Measurements from ENCODE around the gene MCC. TPM values are rescaled to one million over a fixed set of nuclear protein-coding genes. Genes with fewer than 3 reads are reported as not detected.

Gene MCC
- total RNA-seq, 4 donors from 2014 or later, result 1.2 to 133 (median 8.5) TPM

DNA sequence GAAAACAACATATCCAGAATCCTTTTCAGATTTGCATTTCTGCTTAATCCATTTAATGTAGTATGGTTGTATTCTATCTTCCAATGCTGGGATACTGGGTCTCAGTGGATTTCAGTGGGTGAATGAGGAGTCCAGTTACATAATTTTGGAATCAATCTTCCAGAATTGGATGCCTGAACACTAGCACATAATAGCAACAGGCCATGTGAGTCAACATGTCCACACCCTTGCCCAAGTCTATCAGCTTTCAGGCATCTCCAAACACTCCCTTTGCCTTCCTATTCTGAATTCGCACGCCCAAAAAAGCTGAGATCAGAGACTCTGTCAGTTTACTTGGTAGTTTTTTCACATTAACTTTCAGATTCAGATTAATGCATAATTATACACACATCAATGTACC, 256.0 kb downstream of the MCC start:
- no peak overlapping the region for H3K4me3 ChIP-seq
- no peaks in the 10 kb centered on the region for H3K36me3 ChIP-seq
- H3K9me3 ChIP-seq, result no peaks in the 10 kb centered on the region
- H3K4me1 ChIP-seq, result no peaks in the 10 kb centered on the region
- no peak for DNase-seq
- no peak overlapping the region for H3K27ac ChIP-seq
- TF ChIP-seq CTCF (IDR thresholded peaks at IDR 0.05) (no peak), POLR2A (IDR thresholded peaks at IDR 0.05) (no peak)
- H3K27me3 ChIP-seq, result no peaks in the 10 kb centered on the region

- Histone ChIP-seq H3K4me3 (no peak overlapping the region), H3K36me3 (no peaks in the 10 kb centered on the region), H3K27me3 (no peaks in the 10 kb centered on the region), H3K4me1 (no peaks in the 10 kb centered on the region), H3K27ac (no peak overlapping the region), H3K9me3 (no peaks in the 10 kb centered on the region)
- no peak for TF ChIP-seq CTCF (IDR thresholded peaks at IDR 0.05)
- no peak for TF ChIP-seq POLR2A (IDR thresholded peaks at IDR 0.05)
- DNase-seq, result no peak
These were observed 256.6 kb downstream of the MCC start for GRCh38 chr5:113231653-113232000.

DNA sequence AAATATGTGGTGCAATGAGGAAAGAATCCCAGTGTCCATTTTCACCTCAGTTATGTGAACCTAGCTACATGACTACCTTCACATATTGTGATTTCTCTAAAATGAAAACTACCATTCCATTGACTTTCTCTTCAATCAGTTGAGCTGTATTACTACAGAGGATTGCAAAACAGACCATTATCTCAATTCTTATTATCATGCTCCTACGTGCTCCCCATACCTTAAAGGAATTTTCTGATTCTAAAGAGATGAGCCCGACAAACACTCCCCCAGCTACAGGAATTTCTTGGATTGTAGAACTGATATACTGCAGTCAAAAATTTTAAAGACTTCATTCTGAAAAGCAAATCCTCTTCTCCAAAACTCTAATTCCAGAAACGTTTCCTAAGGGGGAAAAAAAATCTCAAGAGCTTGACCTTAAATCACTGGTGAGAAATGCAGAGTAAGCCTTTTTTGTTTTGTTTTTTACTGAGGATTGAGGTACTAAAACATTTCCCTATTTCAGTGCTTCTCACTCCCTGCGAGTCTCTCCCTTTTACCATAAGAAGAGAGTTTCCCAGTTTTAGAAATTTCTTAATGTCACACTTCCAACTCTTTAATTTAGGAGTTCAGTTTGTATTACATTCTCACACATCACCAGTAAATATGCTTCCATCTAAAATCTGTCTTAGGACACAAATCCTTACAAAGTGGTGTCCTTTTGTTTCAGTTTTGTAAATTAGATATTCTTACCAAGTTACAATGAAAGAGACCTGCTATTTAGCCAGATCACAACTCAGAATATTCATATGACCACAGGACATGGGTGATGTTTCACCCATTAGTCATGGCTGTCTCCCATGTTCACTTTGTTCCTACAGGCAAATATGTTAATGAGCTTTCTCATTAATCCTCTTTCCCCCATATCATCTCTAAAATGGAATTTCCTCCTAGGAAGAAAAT, 257.3 kb downstream of the MCC start:
- Histone ChIP-seq H3K4me1 (no peaks in the 10 kb centered on the region), H3K4me3 (no peak overlapping the region), H3K27me3 (no peaks in the 10 kb centered on the region), H3K27ac (no peak overlapping the region), H3K9me3 (no peaks in the 10 kb centered on the region), H3K36me3 (no peaks in the 10 kb centered on the region)
- TF ChIP-seq POLR2A (IDR thresholded peaks at IDR 0.05) (no peak), CTCF (IDR thresholded peaks at IDR 0.05) (no peak)
- DNase-seq, result no peak

DNA sequence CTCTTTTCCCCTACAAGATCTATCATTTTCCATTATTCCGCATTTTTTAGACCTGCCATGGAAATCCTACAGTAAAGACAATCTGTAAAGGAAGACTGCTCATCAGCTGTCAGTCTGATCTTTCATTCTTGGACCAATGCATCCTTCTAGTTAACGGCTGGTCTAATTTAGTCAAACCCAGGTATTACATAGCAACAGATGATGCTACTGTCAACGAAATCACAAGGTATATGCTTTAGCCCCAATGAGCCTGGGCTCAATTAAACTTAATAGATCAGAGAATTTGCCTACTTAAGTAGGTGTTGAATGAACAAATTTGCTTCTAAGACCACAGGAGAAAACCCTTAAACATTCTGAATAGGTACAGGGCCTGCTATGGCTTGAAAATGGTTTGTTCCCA, 260.5 kb downstream of the MCC start:
- no peaks in the 10 kb centered on the region for H3K27me3 ChIP-seq
- DNase-seq, result no peak
- H3K36me3 ChIP-seq, result no peaks in the 10 kb centered on the region
- H3K4me3 ChIP-seq, result no peak overlapping the region
- H3K9me3 ChIP-seq, result no peaks in the 10 kb centered on the region
- no peaks in the 10 kb centered on the region for H3K4me1 ChIP-seq
- H3K27ac ChIP-seq, result no peak overlapping the region
- TF ChIP-seq POLR2A (IDR thresholded peaks at IDR 0.05) (no peak), CTCF (IDR thresholded peaks at IDR 0.05) (no peak)

GRCh38 chr5:113226116-113226736, 262.0 kb downstream of the MCC start:
- Histone ChIP-seq H3K36me3 (no peaks in the 10 kb centered on the region), H3K4me3 (no peak overlapping the region), H3K4me1 (no peaks in the 10 kb centered on the region), H3K9me3 (no peaks in the 10 kb centered on the region), H3K27ac (no peak overlapping the region), H3K27me3 (no peaks in the 10 kb centered on the region)
- TF ChIP-seq CTCF (IDR thresholded peaks at IDR 0.05) (no peak), POLR2A (IDR thresholded peaks at IDR 0.05) (no peak)
- DNase-seq, result no peak
